Esophagus muscularis mucosa (tissue), 4 donors: Measurements from ENCODE around the gene LYPD6B. TPM values are rescaled to one million over a fixed set of nuclear protein-coding genes. Genes with fewer than 3 reads are reported as not detected.

ENCODE experiments used
- DNase-seq: peaks from one replicate; pipeline ENCODE4 v3.0.0-alpha.2; 2017; ENCODE audit errors: extremely low spot score
- H3K27ac ChIP-seq, 4 donors: fragments of 200-600 bp; sonication (generic); replicated peaks in 1 of 4; 1 replicate in 3 of 4; 2 replicates in 1 of 4; pipeline ENCODE4 v1.5.1; 2016 to 2019; ENCODE audit warnings: mild to moderate bottlenecking in 1 of 4
- H3K27me3 ChIP-seq, 4 donors: fragments of 200-600 bp; sonication (generic); one replicate each; pipeline versions ENCODE4 v1.5.1 to v1.6.0; 2016 to 2019
- H3K36me3 ChIP-seq, 4 donors: fragments of 200-600 bp; sonication (generic); one replicate each; pipeline ENCODE4 v1.5.1; 2016 to 2019
- H3K4me1 ChIP-seq, 4 donors: fragments of 200-600 bp; sonication (generic); one replicate each; pipeline ENCODE4 v1.5.1; 2016 to 2019
- H3K4me3 ChIP-seq, 4 donors: fragments of 200-600 bp; sonication (generic); 1 replicate in 2 of 4; 2 replicates in 2 of 4; pipeline ENCODE4 v1.5.1; 2016 to 2019; ENCODE audit warnings: mild to moderate bottlenecking in 4 of 4, moderate library complexity in 1 of 4
- H3K9me3 ChIP-seq, 4 donors: fragments of 200-600 bp; sonication (generic); 1 replicate in 3 of 4; 2 replicates in 1 of 4; pipeline ENCODE4 v1.5.1; 2016 to 2019
- CTCF ChIP-seq, 3 experiments: fragments of 200-600 bp in 2 of 3; fragments of 450-650 bp in 1 of 3; sonication (generic) in 2 of 3; IDR thresholded peaks; one replicate each; pipeline ENCODE4 v1.5.1; 2017 to 2019; ENCODE audit warnings: antibody characterized with exemption in 3 of 3, mild to moderate bottlenecking in 2 of 3, moderate library complexity in 1 of 3
- EP300 ChIP-seq: sonication (generic); formaldehyde crosslinking; IDR thresholded peaks from one replicate; pipeline ENCODE4 v1.6.1; 2017; ENCODE audit warnings: antibody characterized with exemption
- POLR2A ChIP-seq: fragments of 450-650 bp; IDR thresholded peaks from one replicate; pipeline ENCODE4 v1.6.1; 2017; ENCODE audit warnings: antibody characterized with exemption, moderate library complexity, mild to moderate bottlenecking, low read depth
- POLR2AphosphoS5 ChIP-seq, 2 donors: sonication (generic); formaldehyde crosslinking; IDR thresholded peaks; one replicate each; pipeline ENCODE4 v1.6.1; 2017; ENCODE audit warnings: antibody characterized with exemption in 2 of 2
- WGBS: methylation state at CpG from one replicate; pipeline ENCODE4 v1.1.5; 2018; 5-methylcytosine and 5-hydroxymethylcytosine counted together
- intact Hi-C: fragments of 100-400 bp; cut with DNase I; formaldehyde crosslinking; loops from one replicate; pipeline ENCODE4 v1.15.1; 2023
- total RNA-seq, 4 donors: library from RNA; depleted of rRNA; stranded (reverse); fragments of >200 nt; gene quantifications; one replicate each; pipeline versions ENCODE4 v1.1.0 to v1.2.1, GENCODE V29; 2016

Gene LYPD6B
- total RNA-seq, 4 donors from 2014 or later = not detected

DNA sequence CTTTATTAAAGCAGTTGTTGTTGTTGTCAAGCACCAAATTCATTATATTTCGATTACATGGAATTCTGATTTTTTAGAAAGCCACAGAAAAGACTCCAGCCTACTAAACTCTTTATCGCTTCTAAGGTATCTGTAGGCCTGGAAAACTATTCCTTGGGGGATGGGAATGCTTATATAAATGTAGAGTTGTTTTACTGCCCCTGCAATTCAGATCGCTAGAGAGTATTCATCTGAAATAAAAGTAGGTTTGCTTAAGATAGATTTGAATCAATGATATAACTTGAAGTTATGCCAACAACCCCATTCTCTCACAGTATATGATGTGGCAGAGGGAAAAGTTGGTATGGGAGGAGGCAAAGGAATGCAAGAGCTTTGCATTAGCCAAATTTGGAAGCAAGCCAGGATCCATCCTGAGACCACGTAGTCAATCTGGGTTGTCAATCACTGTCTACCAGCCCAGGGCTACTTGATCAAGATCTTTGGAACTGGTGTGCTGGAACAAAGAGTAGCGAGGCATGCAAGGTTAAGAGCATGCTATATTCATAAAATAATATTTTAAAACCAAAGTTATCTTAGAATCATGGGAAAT, 95.9 kb downstream of the LYPD6B start:
- intact Hi-C loops = no loop called here
- no peaks in the 10 kb centered on the region for H3K36me3 ChIP-seq
- peak; percentile 50 for DNase-seq
- no peak overlapping the region for H3K4me3 ChIP-seq
- H3K9me3 ChIP-seq = no peaks in the 10 kb centered on the region
- TF ChIP-seq POLR2A (no peak), CTCF (IDR thresholded peaks at IDR 0.05) (no peak), POLR2AphosphoS5 (IDR thresholded peaks at IDR 0.05) (no peak), EP300 (no peak)
- no peak overlapping the region for H3K27ac ChIP-seq
- no peaks in the 10 kb centered on the region for H3K27me3 ChIP-seq
- H3K4me1 ChIP-seq = no peaks in the 10 kb centered on the region
- WGBS = 83% methylated on average over 5 of the region's 5 CpGs

GRCh38 chr2:149136111-149136510, 97.6 kb downstream of the LYPD6B start:
- WGBS = 96% methylated on average over 4 of the region's 4 CpGs
- intact Hi-C loops = no loop called here

GRCh38 chr2:149141046-149141445, 102.5 kb downstream of the LYPD6B start:
- 79% methylated on average over 5 of the region's 5 CpGs for WGBS
- H3K9me3 ChIP-seq = no peaks in the 10 kb centered on the region
- DNase-seq = peak; percentile 5
- TF ChIP-seq POLR2AphosphoS5 (IDR thresholded peaks at IDR 0.05) (no peak), EP300 (no peak), POLR2A (no peak), CTCF (IDR thresholded peaks at IDR 0.05) (no peak)
- peaks cover 0 to 4% (median 0%) of the 10 kb centered on the region in 4 donors for H3K27me3 ChIP-seq
- H3K4me3 ChIP-seq = no peak overlapping the region
- no peak overlapping the region for H3K27ac ChIP-seq
- no peaks in the 10 kb centered on the region for H3K36me3 ChIP-seq
- intact Hi-C loops = no loop called here
- H3K4me1 ChIP-seq = no peaks in the 10 kb centered on the region

More at GRCh38 chr2:149136111-149136510, 97.6 kb downstream of the LYPD6B start:
- Histone ChIP-seq H3K4me1 (no peaks in the 10 kb centered on the region), H3K36me3 (no peaks in the 10 kb centered on the region), H3K4me3 (no peak overlapping the region), H3K9me3 (no peaks in the 10 kb centered on the region), H3K27ac (no peak overlapping the region), H3K27me3 (no peaks in the 10 kb centered on the region)
- DNase-seq = peak; percentile 8
- TF ChIP-seq POLR2AphosphoS5 (IDR thresholded peaks at IDR 0.05) (no peak), EP300 (no peak), CTCF (IDR thresholded peaks at IDR 0.05) (no peak), POLR2A (no peak)

DNA sequence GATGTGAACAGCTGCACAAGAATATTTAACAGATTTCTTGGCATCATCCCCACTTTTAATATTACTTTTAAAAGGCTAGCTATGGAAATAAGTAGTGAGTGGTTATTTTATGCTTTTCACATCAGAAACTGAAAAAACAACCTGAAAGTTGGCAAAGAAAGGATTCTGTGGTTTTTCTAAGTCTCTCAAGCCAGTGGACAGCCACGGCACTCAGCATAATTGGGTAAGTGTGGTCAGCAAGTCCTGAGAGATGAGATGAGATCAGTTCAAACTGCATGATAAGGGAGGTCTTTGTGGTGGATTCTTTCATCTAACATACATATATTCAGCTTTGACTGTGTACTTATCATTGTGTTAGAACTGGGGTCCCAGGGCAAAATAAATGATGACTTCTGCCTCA, 105.2 kb downstream of the LYPD6B start:
- Histone ChIP-seq H3K27me3 (peaks cover 0 to 8% (median 0%) of the 10 kb centered on the region in 4 donors), H3K9me3 (no peaks in the 10 kb centered on the region), H3K4me1 (no peaks in the 10 kb centered on the region), H3K27ac (no peak overlapping the region), H3K4me3 (no peak overlapping the region), H3K36me3 (no peaks in the 10 kb centered on the region)
- 43% methylated on average over 1 of the region's 1 CpG for WGBS
- TF ChIP-seq CTCF (IDR thresholded peaks at IDR 0.05) = no peak
- no peak for TF ChIP-seq POLR2A
- no peak for TF ChIP-seq EP300
- TF ChIP-seq POLR2AphosphoS5 (IDR thresholded peaks at IDR 0.05) = no peak
- peak; percentile 12 for DNase-seq
- intact Hi-C loops = no loop called here
